Upper lobe of left lung (tissue), 6 donors: ENCODE data around the gene PLPP6. TPM values are rescaled to one million over a fixed set of nuclear protein-coding genes. Genes with fewer than 3 reads are reported as not detected.
A peak's percentile ranks its signal among the peaks of the same experiment; 100 is the strongest.

Experiments used
- ATAC-seq, 2 donors: fragments of 200-7000 bp; cut with Tn5 transposase; one replicate each; pipeline ENCODE4 v1.9.1; 2022; ENCODE audit warnings: mild to moderate bottlenecking in 2 of 2, moderate library complexity in 2 of 2; ENCODE audit not compliant: low FRiP score in 2 of 2
- DNase-seq, 2 donors: peaks; one replicate each; pipeline ENCODE4 v3.0.0-alpha.2; 2019 to 2020
- H3K27ac ChIP-seq, 4 donors: fragments of 200-600 bp; sonication (generic); one replicate each; pipeline ENCODE4 v1.5.1; 2016 to 2019
- H3K27me3 ChIP-seq, 4 donors: fragments of 200-600 bp; sonication (generic); one replicate each; pipeline ENCODE4 v1.5.1; 2017 to 2019
- H3K36me3 ChIP-seq, 4 donors: fragments of 200-600 bp; sonication (generic); one replicate each; pipeline ENCODE4 v1.5.1; 2016 to 2019
- H3K4me1 ChIP-seq, 4 donors: fragments of 200-600 bp; sonication (generic); one replicate each; pipeline ENCODE4 v1.5.1; 2018 to 2019
- H3K4me3 ChIP-seq, 4 donors: fragments of 200-600 bp; sonication (generic); one replicate each; pipeline ENCODE4 v1.5.1; 2017 to 2019; ENCODE audit warnings: mild to moderate bottlenecking in 2 of 4, moderate library complexity in 1 of 4
- H3K9me3 ChIP-seq, 4 donors: fragments of 200-600 bp; sonication (generic); one replicate each; pipeline ENCODE4 v1.5.1; 2018 to 2019
- EP300 ChIP-seq, 4 donors: sonication (generic); formaldehyde crosslinking; IDR thresholded peaks; one replicate each; pipeline ENCODE4 v1.5.1; 2017; ENCODE audit warnings: antibody characterized with exemption in 4 of 4, control low read depth in 2 of 4
- POLR2A ChIP-seq, 4 donors: fragments of 450-650 bp; IDR thresholded peaks; one replicate each; pipeline ENCODE4 v1.5.1; 2016 to 2017; ENCODE audit warnings: antibody characterized with exemption in 4 of 4, mild to moderate bottlenecking in 2 of 4
- POLR2AphosphoS5 ChIP-seq, 2 donors: sonication (generic); formaldehyde crosslinking; IDR thresholded peaks; one replicate each; pipeline ENCODE4 v1.5.1; 2017; ENCODE audit warnings: antibody characterized with exemption in 2 of 2
- WGBS, 2 donors: methylation state at CpG; one replicate each; pipeline ENCODE4 v1.1.5; 2017 to 2018; 5-methylcytosine and 5-hydroxymethylcytosine counted together
- total RNA-seq, 6 donors: library from RNA; depleted of rRNA in 4 of 6; stranded (reverse); fragments of >200 nt in 4 of 6; gene quantifications; one replicate each; pipeline versions ENCODE4 v1.1.0 to v1.2.1, GENCODE V29; 2016 to 2021
- TF ChIP-seq, protein P1 (sequence below), 6 experiments: fragments of 450-650 bp in 4 of 6; fragments of 200-600 bp in 2 of 6; sonication (generic) in 2 of 6; IDR thresholded peaks; one replicate each; pipeline ENCODE4 v1.5.1; 2016 to 2019; ENCODE audit warnings: antibody characterized with exemption in 6 of 6
- donor health status: DM: no; HTN: no; CAD: no; lungs with moderate emphysema.
- donor health status: DM: no; HTN: yes; CAD: no; lungs with severe emphysema.

Gene PLPP6
- total RNA-seq, 6 donors from 2014 or later = 2.1 to 7.6 (median 5.9) TPM

DNA sequence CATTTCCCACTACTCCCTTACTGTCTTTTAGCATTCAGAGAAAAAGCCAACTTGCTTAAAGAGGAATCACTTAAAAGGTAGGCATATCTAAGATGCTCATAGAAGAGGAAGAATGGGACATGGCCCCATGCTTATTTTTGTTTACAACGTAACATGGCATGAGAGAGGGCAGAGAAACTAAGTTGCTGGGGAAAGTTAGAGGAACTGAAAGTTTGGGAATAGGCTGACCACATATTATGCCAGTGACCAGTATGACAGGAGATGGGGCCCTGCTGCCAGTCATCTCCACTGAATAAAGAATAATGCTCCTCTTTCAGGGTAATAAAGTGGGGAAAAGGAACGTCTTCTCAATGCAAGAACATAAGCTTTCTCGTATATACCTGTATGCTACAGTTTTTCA, 1.9 kb downstream of the PLPP6 start:
- H3K9me3 ChIP-seq = no peaks in the 10 kb centered on the region
- H3K4me1 ChIP-seq = peaks cover 38 to 53% (median 41%) of the 10 kb centered on the region in 4 donors
- TF ChIP-seq, protein P1, sequence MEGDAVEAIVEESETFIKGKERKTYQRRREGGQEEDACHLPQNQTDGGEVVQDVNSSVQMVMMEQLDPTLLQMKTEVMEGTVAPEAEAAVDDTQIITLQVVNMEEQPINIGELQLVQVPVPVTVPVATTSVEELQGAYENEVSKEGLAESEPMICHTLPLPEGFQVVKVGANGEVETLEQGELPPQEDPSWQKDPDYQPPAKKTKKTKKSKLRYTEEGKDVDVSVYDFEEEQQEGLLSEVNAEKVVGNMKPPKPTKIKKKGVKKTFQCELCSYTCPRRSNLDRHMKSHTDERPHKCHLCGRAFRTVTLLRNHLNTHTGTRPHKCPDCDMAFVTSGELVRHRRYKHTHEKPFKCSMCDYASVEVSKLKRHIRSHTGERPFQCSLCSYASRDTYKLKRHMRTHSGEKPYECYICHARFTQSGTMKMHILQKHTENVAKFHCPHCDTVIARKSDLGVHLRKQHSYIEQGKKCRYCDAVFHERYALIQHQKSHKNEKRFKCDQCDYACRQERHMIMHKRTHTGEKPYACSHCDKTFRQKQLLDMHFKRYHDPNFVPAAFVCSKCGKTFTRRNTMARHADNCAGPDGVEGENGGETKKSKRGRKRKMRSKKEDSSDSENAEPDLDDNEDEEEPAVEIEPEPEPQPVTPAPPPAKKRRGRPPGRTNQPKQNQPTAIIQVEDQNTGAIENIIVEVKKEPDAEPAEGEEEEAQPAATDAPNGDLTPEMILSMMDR (IDR thresholded peaks at IDR 0.05) = no peak
- TF ChIP-seq POLR2A (IDR thresholded peaks at IDR 0.05) = no peak
- no peak for TF ChIP-seq EP300 (IDR thresholded peaks at IDR 0.05)
- no peak for TF ChIP-seq POLR2AphosphoS5 (IDR thresholded peaks at IDR 0.05)
- no peak for DNase-seq
- H3K36me3 ChIP-seq = no peaks in the 10 kb centered on the region
- H3K27ac ChIP-seq = peak overlapping the region in 2 of 4 donors; percentile 14 to 80
- peak overlapping the region in 2 of 4 donors; percentile 3 to 59 for H3K4me3 ChIP-seq
- no peaks in the 10 kb centered on the region for H3K27me3 ChIP-seq
- 77 to 87% methylated on average over 3 of the region's 3 CpGs for WGBS, 2 donors
- ATAC-seq = no peak

DNA sequence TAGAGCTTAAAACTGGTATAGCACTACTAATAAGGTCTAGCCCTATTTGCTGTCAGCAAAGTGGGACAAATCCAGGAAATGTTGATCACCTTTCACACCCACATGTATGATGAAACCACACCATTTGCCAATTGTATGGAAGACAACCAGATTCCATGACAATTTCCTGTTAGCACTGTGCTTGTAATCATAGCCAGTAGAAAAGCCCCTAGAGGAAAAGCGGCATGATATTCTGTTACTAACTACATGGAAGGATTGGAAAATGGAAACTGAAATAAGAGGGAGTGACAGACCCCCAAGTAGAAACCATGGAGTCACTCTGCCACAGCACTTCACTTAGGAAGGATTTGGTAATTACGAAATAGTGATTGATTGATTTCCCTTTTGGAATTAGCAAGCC, 3.3 kb downstream of the PLPP6 start:
- ATAC-seq (no peak), DNase-seq (no peak)
- H3K27ac ChIP-seq = peak overlapping the region; percentile 69 to 80 (median 78)
- H3K9me3 ChIP-seq = no peaks in the 10 kb centered on the region
- peaks cover 38 to 53% (median 41%) of the 10 kb centered on the region in 4 donors for H3K4me1 ChIP-seq
- no peaks in the 10 kb centered on the region for H3K36me3 ChIP-seq
- no peaks in the 10 kb centered on the region for H3K27me3 ChIP-seq
- 50 to 55% methylated on average over 2 of the region's 2 CpGs for WGBS, 2 donors
- peak overlapping the region in 3 of 4 donors; percentile 47 to 59 (median 50) for H3K4me3 ChIP-seq
- TF ChIP-seq, protein P1 (IDR thresholded peaks at IDR 0.05) = no peak
- TF ChIP-seq POLR2AphosphoS5 (IDR thresholded peaks at IDR 0.05) (peak in 1 of 2 donors; percentile 79), POLR2A (IDR thresholded peaks at IDR 0.05) (peak in 1 of 4 donors; percentile 14), EP300 (IDR thresholded peaks at IDR 0.05) (peak in 2 of 4 donors; percentile 15 to 60)

DNA sequence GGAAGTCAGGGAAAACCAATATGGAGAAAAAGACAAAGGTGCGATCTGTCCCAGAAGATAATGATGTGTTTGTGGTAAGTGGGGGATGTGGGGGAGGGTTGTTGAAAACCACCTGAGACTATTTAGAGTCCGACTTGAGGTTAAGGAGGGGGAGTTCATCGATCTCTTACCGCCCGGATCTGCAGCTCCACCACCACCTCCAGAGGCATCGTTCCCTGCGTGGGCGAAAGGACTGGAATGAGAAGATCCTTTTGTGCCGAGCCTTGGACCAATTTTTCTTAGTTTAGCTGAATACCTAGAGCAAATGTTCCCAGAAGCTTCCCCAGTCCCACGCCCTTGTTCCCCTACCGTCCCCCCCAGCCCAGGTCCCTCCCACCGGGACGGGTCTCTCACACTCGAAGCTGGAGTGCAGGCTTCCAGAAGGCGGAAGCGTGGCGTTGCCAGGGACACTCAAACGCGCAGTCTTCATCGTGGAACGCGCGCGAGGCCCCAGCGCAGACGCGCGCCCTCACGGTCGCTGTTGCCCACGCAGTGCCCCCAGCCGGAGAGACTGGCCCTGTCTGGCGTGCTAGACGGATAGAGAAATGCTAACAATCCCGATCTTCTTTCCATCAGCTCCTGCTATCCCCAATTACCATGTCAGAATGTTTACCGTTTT, 4.1 kb downstream of the PLPP6 start, which contains the start of gene SPATA6L:
TSS of gene SPATA6L (minus strand) at position 439 of the 658 bp plus-strand sequence. CDS start at position 209, 230 bp downstream.
- no peaks in the 10 kb centered on the region for H3K36me3 ChIP-seq
- H3K27ac ChIP-seq = peak within 1 kb of the TSS; percentile 69 to 80 (median 78)
- ATAC-seq = peak; percentile 84 to 89
- 3% methylated on average over 22 of the region's 36 CpGs for WGBS, 2 donors
- peak within 1 kb of the TSS; percentile 5 to 59 (median 48) for H3K4me3 ChIP-seq
- H3K9me3 ChIP-seq = no peaks in the 10 kb centered on the region
- DNase-seq = peak; percentile 88 to 92
- TF ChIP-seq EP300 (IDR thresholded peaks at IDR 0.05) (no peak), POLR2AphosphoS5 (IDR thresholded peaks at IDR 0.05) (peak in 1 of 2 donors; percentile 85), POLR2A (IDR thresholded peaks at IDR 0.05) (peak in 3 of 4 donors; percentile 37 to 72 (median 54))
- TF ChIP-seq, protein P1 (IDR thresholded peaks at IDR 0.05) = peak in 1 of 6 experiments; percentile 6
- H3K4me1 ChIP-seq = peaks cover 38 to 53% (median 41%) of the 10 kb centered on the region in 4 donors
- H3K27me3 ChIP-seq = no peaks in the 10 kb centered on the region

DNA sequence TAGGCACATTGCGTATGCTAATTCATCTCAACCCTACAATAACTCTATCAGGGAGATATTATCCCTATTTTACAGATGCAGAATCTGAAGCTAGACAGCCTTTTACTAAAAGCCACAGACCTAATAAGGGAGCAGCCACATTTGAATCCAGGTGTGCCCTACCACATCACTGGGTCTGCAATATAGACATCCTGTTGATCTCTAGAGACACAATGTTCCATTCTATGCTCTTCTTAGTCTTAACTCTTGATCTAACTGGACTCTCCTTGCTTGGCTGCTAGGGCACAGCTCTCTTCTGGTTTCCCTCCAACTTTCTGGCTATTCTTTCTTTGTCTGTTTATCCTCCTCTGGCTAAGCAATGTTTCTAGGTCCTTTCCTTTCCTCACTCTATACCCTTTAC, 5.6 kb downstream of the PLPP6 start:
- no peak for ATAC-seq
- no peaks in the 10 kb centered on the region for H3K9me3 ChIP-seq
- H3K36me3 ChIP-seq = no peaks in the 10 kb centered on the region
- H3K27me3 ChIP-seq = no peaks in the 10 kb centered on the region
- no peak overlapping the region for H3K4me3 ChIP-seq
- peaks cover 29 to 43% (median 36%) of the 10 kb centered on the region in 4 donors for H3K4me1 ChIP-seq
- no peak overlapping the region for H3K27ac ChIP-seq
- WGBS, 2 donors = 96 to 100% methylated on average over 1 of the region's 1 CpG
- no peak for TF ChIP-seq POLR2A (IDR thresholded peaks at IDR 0.05)
- TF ChIP-seq POLR2AphosphoS5 (IDR thresholded peaks at IDR 0.05) = no peak
- no peak for TF ChIP-seq EP300 (IDR thresholded peaks at IDR 0.05)
- TF ChIP-seq, protein P1 (IDR thresholded peaks at IDR 0.05) = no peak
- DNase-seq = no peak
